Mucosa of descending colon (tissue), 3 donors: ENCODE results near the gene SYS1. TPM values are rescaled to one million over a fixed set of nuclear protein-coding genes. Genes with fewer than 3 reads are reported as not detected.

ENCODE experiments used
- ATAC-seq: fragments of 200-7000 bp; cut with Tn5 transposase; one replicate; pipeline ENCODE4 v1.9.1; 2020; ENCODE audit warnings: mild to moderate bottlenecking, moderate library complexity
- DNase-seq, 3 donors: peaks; one replicate each; pipeline ENCODE4 v3.0.0-alpha.2; 2020
- H3K36me3 ChIP-seq: fragments of 200-600 bp; one replicate; pipeline ENCODE4 v1.8.0; 2021; ENCODE audit warnings: low read depth, mild to moderate bottlenecking
- H3K4me1 ChIP-seq: fragments of 200-600 bp; one replicate; pipeline ENCODE4 v1.8.0; 2021; ENCODE audit warnings: low read depth, mild to moderate bottlenecking
- H3K4me3 ChIP-seq: fragments of 200-600 bp; one replicate; pipeline ENCODE4 v1.8.0; 2021; ENCODE audit warnings: mild to moderate bottlenecking
- H3K9me3 ChIP-seq: fragments of 200-600 bp; one replicate; pipeline ENCODE4 v1.8.0; 2021; ENCODE audit warnings: mild to moderate bottlenecking
- CTCF ChIP-seq: fragments of 200-600 bp; IDR thresholded peaks from one replicate; pipeline ENCODE4 v1.8.0; 2022; ENCODE audit warnings: antibody characterized with exemption, mild to moderate bottlenecking
- intact Hi-C, 2 donors: fragments of 100-400 bp; cut with DNase I in 1 of 2; cut with micrococcal nuclease in 1 of 2; formaldehyde crosslinking; loops; one replicate each; pipeline versions ENCODE4 v1.11.0 to v1.11.1; 2022; cut with DNase I, micrococcal nuclease
- total RNA-seq, 3 donors: library from RNA; stranded (reverse); fragmentation: NEBNext Ultra II Directional in 2 of 3; extraction: Animal tissue kit (Norgen Biotek cat#: 25700) in 2 of 3; gene quantifications; one replicate each; pipeline versions ENCODE4 v1.2.1 to v1.2.4, GENCODE V29; 2021 to 2023
- donor health status: DM: no; HTN: no; CAD: no; lungs with moderate emphysema.
- donor health status: DM: no; HTN: no; CAD: no.
- donor health status: DM: no; HTN: yes; CAD: no.

SYS1 gene
- total RNA-seq, 3 donors from 2014 or later, result 37.2 to 41.7 (median 39.9) TPM

DNA sequence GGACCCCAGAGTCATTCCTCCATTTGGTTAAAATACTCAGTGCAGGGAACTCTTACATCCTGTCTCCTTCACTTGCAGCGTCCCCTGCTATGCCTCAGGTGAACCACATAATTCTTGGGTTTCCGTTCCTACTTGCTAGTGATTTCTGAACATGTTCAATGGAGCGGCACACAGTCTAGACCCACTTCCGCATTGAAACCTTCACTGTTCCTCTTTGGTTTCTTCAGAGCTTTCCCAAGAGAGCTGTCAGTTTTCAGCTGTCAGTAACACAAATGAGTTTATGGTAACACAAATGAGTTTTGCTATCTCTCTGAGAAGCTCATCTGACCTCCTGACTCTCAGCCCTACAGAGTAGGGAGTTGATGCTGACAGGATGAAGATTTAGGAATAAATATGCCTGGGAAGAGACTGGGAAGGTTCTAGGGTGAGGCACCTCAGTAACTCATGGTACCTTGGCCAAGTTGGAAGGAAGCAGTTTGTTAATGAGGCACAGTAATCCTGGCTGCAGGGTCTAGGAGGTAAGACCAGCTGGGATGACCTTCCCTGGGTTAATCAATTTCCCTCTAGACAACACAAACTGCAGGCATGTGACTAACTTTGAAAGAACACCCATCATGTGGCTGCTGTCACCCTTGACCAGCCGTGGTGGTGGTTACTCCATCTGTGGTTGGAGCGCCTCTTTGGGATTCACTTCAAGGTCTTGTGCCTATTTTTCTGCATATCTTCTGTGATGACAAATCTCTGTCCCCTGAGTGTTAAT is 5.4 kb downstream of the SYS1 start:
- ATAC-seq (peak; percentile 30), DNase-seq (peak in 1 of 3 donors; percentile 44)
- no peak for TF ChIP-seq CTCF
- H3K36me3 ChIP-seq, result peaks cover 6% of the 10 kb centered on the region
- peaks cover 31% of the 10 kb centered on the region for H3K4me1 ChIP-seq
- H3K4me3 ChIP-seq, result no peak overlapping the region
- intact Hi-C loops, result no loop called here
- H3K9me3 ChIP-seq, result no peaks in the 10 kb centered on the region

GRCh38 chr20:45370571-45371160 is 7.7 kb downstream of the SYS1 start:
- peaks cover 17% of the 10 kb centered on the region for H3K4me1 ChIP-seq
- DNase-seq, result no peak
- H3K4me3 ChIP-seq, result no peak overlapping the region
- peaks cover 6% of the 10 kb centered on the region for H3K36me3 ChIP-seq
- H3K9me3 ChIP-seq, result no peaks in the 10 kb centered on the region
- intact Hi-C loops, result loop anchor here in 1 of 2 donors (5.0 kb wide), 1 partner anchor 67 kb away; no protein-coding TSS in a partner anchor
- peak; percentile 24 for ATAC-seq
- TF ChIP-seq CTCF, result no peak

DNA sequence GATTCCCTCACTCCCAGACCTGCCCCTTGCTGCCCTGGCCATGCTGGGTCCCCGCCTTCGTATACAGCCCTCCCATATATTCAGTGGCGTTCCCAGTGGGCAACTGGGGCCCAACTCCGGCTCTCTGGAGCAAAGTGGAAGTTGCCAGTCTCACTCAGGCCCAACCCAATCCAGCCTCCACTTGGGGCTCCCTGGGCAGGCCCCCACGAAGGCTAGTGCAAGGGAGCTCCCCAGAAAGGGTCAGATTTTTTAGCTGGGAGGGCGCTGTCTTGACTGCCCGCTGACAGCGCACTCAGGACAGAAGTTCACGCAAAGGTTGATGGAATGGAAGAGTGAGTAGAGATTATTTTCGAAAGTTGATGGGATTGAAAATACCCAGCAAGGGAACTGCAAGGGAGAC is 9.3 kb downstream of the SYS1 start:
- no peaks in the 10 kb centered on the region for H3K9me3 ChIP-seq
- TF ChIP-seq CTCF, result no peak
- H3K36me3 ChIP-seq, result no peaks in the 10 kb centered on the region
- DNase-seq (no peak), ATAC-seq (no peak)
- H3K4me3 ChIP-seq, result no peak overlapping the region
- peaks cover 14% of the 10 kb centered on the region for H3K4me1 ChIP-seq
- intact Hi-C loops, result loop anchor here in 1 of 2 donors (5.0 kb wide), 1 partner anchor 65 kb away; no protein-coding TSS in a partner anchor

DNA sequence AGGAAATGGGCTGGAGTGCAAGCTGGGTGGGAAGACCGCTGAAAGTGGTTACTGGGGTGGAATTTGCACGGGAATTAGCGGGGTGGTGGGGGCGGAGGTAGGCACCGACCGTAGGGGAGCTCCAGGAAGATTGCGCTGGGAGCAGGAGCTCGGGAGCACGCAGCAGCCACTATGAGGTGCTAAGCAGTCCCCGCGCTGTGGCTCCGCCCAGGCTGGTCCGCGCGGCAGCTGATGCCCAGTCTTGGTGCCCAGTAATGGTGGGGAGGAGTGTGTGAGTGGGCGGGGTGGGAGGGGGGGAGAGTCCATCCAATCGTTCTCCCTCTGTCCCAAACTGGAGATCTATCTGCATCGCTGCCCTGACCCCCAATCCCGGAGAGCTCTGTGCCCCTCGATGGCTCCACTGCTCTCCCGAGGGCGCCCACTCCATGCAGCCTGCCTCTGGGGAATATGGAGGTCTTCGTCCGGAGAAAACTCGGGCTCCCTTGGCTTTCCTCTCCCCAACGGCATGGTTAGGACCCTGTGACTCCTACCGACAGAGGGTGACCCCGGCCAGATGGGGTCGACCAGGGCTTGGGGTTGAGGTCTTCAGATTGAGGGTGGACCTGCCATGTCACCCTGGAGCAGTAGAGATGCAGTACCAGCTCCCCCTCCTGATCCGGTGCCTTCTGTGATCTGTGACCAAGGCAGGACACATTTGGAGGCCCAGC is 9.8 kb downstream of the SYS1 start:
- Histone ChIP-seq H3K4me1 (peaks cover 14% of the 10 kb centered on the region), H3K9me3 (no peaks in the 10 kb centered on the region), H3K4me3 (no peak overlapping the region), H3K36me3 (no peaks in the 10 kb centered on the region)
- intact Hi-C loops, result loop anchor here in 1 of 2 donors (5.0 kb wide), 1 partner anchor 65 kb away; no protein-coding TSS in a partner anchor
- DNase-seq (peak; percentile 37 to 65 (median 52)), ATAC-seq (peak; percentile 34)
- no peak for TF ChIP-seq CTCF

GRCh38 chr20:45373353-45374100 is 10.6 kb downstream of the SYS1 start:
- peak; percentile 95 for ATAC-seq
- Histone ChIP-seq H3K4me1 (peaks cover 13% of the 10 kb centered on the region), H3K4me3 (peak overlapping the region; percentile 6), H3K9me3 (no peaks in the 10 kb centered on the region), H3K36me3 (no peaks in the 10 kb centered on the region)
- peak; percentile 85 for TF ChIP-seq CTCF
- peak; percentile 93 to 96 (median 93) for DNase-seq
- intact Hi-C loops, result loop anchor here in 1 of 2 donors (5.0 kb wide), 1 partner anchor 64 kb away; no protein-coding TSS in a partner anchor
